Measurements from ENCODE around the gene KCTD8.

KCTD8 gene

DNA sequence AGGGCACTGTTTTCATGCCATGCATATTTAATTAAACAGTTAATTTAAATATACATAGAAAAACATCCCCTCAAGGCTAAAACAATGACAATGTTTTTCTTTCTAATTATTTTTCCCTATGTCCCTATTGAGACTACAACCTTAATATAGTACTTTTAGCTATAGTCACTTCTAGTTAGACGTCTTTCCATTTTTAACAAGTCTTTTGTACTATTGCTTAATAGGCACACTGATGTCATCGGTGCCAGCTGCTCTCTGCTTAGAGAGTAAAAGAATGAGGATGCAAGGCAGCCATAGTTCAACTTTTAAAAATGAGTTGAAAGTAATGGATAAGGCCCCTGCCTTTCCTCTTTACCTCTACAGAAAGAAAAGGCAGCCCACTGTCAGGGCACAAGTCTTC, 191.1 kb downstream of the KCTD8 start:
- no peaks in the 10 kb centered on the region for H3K4me1 ChIP-seq
- H3K27ac ChIP-seq: no peak overlapping the region
- TF ChIP-seq, protein P1, sequence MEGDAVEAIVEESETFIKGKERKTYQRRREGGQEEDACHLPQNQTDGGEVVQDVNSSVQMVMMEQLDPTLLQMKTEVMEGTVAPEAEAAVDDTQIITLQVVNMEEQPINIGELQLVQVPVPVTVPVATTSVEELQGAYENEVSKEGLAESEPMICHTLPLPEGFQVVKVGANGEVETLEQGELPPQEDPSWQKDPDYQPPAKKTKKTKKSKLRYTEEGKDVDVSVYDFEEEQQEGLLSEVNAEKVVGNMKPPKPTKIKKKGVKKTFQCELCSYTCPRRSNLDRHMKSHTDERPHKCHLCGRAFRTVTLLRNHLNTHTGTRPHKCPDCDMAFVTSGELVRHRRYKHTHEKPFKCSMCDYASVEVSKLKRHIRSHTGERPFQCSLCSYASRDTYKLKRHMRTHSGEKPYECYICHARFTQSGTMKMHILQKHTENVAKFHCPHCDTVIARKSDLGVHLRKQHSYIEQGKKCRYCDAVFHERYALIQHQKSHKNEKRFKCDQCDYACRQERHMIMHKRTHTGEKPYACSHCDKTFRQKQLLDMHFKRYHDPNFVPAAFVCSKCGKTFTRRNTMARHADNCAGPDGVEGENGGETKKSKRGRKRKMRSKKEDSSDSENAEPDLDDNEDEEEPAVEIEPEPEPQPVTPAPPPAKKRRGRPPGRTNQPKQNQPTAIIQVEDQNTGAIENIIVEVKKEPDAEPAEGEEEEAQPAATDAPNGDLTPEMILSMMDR (IDR thresholded peaks at IDR 0.05): no peak
- H3K36me3 ChIP-seq: no peaks in the 10 kb centered on the region
- DNase-seq: no peak
- no peaks in the 10 kb centered on the region for H3K9me3 ChIP-seq
- H3K4me3 ChIP-seq: no peak overlapping the region
- no peaks in the 10 kb centered on the region for H3K27me3 ChIP-seq
- intact Hi-C loops (cut with DNase I; ENCODE audit: low total_unique reads): no loop called here

DNA sequence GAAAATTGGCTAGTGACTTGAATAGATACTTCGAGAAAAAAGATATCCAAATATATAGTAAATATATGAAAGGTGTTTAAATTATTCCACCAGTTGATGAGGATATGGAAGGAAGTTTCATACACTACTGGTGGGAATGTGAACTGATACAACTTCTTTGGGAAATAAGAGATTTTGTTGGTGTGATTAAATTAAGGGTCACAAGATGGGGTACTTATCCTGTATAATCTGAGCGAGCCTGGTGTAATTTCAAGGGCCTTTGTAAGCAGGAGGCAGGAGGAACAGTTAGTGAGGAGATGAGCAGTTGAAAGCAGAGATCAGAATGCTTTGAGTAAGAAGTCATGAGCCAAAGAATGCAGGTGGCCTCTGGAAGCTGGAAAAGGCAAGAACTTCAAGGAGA, 192.2 kb downstream of the KCTD8 start:
- DNase-seq: no peak
- Histone ChIP-seq H3K27ac (no peak overlapping the region), H3K9me3 (no peaks in the 10 kb centered on the region), H3K36me3 (no peaks in the 10 kb centered on the region), H3K4me3 (no peak overlapping the region), H3K4me1 (no peaks in the 10 kb centered on the region), H3K27me3 (no peaks in the 10 kb centered on the region)
- intact Hi-C loops (cut with DNase I; ENCODE audit: low total_unique reads): no loop called here
- TF ChIP-seq, protein P1 (IDR thresholded peaks at IDR 0.05): no peak

DNA sequence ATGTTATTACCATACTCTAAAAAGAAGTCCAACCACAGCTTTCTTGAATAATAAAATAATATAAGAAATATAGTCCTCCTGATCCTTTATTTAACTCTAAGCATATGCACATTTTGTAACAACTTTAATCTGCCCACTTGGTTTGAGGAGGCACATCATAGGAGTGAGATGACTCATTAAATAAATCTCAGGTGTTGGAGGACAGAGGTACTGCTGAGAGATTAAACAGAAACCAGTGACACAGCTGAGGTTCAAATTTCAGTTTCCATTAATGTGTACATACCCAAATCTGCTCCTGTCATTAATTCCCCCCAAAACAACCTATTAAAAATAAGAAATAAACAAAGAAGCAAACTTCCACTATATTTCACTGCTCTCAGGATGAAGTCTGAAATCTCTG, 211.0 kb downstream of the KCTD8 start:
- H3K4me3 ChIP-seq: no peak overlapping the region
- TF ChIP-seq, protein P1 (IDR thresholded peaks at IDR 0.05): no peak

DNA sequence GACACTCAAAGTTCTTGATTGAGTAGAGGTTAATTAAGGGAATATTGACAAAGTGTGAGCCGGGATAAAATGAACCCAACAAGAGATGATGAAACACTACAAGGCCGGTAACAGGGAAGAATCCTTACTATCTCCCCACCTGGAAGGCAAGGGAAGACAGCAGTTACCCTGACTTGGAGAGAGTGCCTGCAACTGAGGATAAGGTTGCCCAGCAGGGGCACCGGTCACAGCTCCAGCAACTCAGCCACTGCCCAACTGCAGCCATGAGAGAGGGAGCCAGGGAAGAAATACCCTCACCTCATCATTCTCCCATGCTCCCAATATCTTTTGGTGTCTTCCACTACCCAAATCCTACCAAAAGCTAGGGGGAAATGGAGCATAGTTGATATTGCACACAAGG, 212.7 kb downstream of the KCTD8 start:
- H3K4me3 ChIP-seq: no peak overlapping the region
- no peaks in the 10 kb centered on the region for H3K9me3 ChIP-seq
- H3K27me3 ChIP-seq: no peaks in the 10 kb centered on the region
- no peaks in the 10 kb centered on the region for H3K4me1 ChIP-seq
- TF ChIP-seq, protein P1 (IDR thresholded peaks at IDR 0.05): no peak
- H3K36me3 ChIP-seq: no peaks in the 10 kb centered on the region
- no peak for DNase-seq
- no peak overlapping the region for H3K27ac ChIP-seq
- intact Hi-C loops (cut with DNase I; ENCODE audit: low total_unique reads): no loop called here

More for the DNA sequence above, 211.0 kb downstream of the KCTD8 start:
- Histone ChIP-seq H3K9me3 (no peaks in the 10 kb centered on the region), H3K4me1 (no peaks in the 10 kb centered on the region), H3K36me3 (no peaks in the 10 kb centered on the region), H3K27me3 (no peaks in the 10 kb centered on the region), H3K27ac (no peak overlapping the region)
- intact Hi-C loops (cut with DNase I; ENCODE audit: low total_unique reads): no loop called here
- DNase-seq: no peak

DNA sequence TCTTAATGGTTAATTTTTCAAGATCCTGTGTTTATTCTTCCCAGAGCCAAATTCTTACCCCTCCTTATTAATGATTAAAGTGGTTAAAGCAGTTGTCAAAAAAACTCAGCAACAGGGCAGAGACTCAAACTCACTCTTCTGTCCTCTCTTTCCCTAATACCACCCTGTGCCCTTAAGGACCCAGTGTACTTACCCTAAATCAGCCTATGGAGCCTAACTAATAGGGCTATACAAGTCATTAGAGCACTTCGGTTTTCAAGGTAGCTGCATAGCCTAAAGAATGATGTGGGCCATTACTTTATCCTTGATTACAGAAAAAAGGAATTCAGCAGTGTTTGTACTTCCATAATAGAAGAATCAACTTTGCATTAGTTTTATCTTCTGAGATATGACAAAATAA, 216.3 kb downstream of the KCTD8 start:
- H3K36me3 ChIP-seq: no peaks in the 10 kb centered on the region
- no peaks in the 10 kb centered on the region for H3K9me3 ChIP-seq
- H3K4me3 ChIP-seq: no peak overlapping the region
- TF ChIP-seq, protein P1 (IDR thresholded peaks at IDR 0.05): no peak
- no peak overlapping the region for H3K27ac ChIP-seq
- no peaks in the 10 kb centered on the region for H3K4me1 ChIP-seq
- no peak for DNase-seq
- intact Hi-C loops (cut with DNase I; ENCODE audit: low total_unique reads): no loop called here
- no peaks in the 10 kb centered on the region for H3K27me3 ChIP-seq

DNA sequence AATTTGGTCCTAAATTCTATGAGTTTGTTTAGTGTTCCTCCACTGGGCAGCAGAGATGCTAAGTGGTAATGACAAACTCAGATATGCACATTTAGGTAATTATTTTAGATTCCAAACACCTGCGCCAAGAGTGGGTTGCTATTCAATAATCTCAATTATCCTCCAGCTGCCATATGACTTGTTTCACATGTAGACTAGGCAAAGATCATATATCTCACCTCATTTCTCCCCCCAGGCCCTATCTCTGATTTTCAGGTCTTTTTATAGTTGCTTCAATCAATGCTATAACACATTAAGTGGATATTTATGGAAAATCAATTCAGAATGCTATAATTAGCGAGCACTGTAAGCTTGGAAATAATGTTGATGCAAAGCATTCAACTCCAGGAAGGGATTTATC, 217.6 kb downstream of the KCTD8 start:
- no peaks in the 10 kb centered on the region for H3K36me3 ChIP-seq
- intact Hi-C loops (cut with DNase I; ENCODE audit: low total_unique reads): no loop called here
- no peaks in the 10 kb centered on the region for H3K4me1 ChIP-seq
- no peak overlapping the region for H3K4me3 ChIP-seq
- no peaks in the 10 kb centered on the region for H3K9me3 ChIP-seq
- H3K27ac ChIP-seq: no peak overlapping the region
- no peaks in the 10 kb centered on the region for H3K27me3 ChIP-seq
- DNase-seq: no peak
- TF ChIP-seq, protein P1 (IDR thresholded peaks at IDR 0.05): no peak
